GM19238 (cell line): ENCODE data around the gene TOR4A.
A peak's percentile ranks its signal among the peaks of the same experiment; 100 is the strongest.

ENCODE experiments used
- DNase-seq: peaks from one replicate; pipeline ENCODE4 v3.0.0; 2011; ENCODE audit warnings: low spot score; ENCODE audit not compliant: insufficient read length

TOR4A gene

DNA sequence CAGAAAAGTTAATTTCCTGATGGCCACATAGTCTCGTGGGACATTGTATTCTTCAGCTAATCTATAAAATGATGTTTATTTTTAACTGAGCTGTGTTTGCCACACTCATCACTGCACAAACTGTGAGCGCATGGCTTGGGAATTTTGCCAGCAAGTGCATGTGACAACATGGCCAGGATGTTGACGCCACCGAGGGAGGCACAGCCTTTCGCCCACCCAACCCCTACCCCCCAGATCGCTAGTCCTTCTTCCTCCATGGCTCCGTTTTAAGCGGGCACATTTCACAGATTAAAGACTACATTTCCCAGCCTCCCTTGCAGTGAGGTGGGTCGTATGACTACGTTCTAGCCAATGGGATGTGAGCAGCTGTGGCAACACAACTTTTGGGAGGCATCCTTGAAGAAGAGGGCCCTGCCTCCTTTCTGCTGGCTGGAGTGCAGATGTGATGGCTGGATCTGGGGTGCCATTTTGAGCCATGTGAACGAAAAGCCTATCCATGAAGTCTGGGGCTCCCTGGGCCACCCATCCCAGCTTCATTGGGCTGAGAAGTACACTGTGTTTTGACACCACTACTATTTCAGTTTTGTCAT, 16.7 kb downstream of the TOR4A start:
- no peak for DNase-seq

DNA sequence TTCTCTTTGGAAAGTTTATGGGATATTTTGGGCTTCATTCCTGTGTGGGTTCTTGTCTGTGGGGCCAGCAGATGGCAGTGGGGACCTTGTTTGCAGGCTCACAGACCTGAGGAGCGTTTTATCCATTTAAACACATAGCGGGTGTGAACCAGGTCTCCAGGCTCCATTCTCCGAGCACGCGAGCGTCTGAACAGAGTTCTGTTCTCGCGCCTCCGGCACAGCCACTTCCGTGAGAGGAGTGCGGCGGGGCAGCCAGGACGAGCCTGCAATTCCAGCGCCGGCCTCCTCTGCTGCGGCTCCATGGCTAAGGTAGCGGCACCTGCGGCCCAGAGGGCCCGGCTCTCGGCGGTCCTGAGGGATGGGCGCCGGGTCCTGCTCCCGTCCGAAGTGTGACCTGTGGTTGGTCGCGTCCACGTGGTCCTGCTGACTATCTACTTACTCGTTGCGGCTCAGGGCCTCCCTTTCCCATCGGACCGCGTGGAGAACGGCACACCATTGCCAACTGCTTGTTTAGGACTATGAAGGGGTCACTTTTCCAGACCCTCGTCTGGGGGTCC, 17.2 kb downstream of the TOR4A start:
- no peak for DNase-seq

DNA sequence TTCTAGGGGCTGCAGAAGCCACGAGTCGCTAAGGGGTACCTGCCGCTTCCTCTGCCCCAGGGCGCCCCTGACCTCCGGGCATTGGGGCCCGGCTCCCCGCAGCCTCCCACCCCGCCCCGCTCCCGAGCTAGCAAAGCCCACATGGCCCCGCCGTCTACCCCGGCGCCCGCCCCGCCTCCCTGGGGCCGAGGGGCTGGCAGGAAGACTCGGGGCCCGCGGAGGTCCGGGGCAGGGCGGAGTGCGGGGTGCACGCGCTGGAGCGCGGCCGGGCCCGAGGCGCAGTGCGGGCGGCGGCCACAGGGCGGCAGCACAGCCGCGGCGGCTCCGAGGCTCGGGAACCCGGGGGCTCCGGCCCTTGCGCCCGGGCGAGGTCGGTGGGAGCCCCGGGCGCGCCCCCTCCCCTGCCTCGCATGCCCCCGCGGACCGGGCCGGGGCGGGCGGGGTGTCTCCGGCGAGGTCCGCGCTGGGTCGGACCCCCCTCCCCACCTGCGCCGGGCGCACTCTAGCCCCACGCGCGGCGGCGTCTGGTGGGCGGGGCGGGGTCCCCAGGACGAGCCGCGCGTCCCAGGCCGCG, 17.8 kb downstream of the TOR4A start:
- DNase-seq: peak; percentile 94

DNA sequence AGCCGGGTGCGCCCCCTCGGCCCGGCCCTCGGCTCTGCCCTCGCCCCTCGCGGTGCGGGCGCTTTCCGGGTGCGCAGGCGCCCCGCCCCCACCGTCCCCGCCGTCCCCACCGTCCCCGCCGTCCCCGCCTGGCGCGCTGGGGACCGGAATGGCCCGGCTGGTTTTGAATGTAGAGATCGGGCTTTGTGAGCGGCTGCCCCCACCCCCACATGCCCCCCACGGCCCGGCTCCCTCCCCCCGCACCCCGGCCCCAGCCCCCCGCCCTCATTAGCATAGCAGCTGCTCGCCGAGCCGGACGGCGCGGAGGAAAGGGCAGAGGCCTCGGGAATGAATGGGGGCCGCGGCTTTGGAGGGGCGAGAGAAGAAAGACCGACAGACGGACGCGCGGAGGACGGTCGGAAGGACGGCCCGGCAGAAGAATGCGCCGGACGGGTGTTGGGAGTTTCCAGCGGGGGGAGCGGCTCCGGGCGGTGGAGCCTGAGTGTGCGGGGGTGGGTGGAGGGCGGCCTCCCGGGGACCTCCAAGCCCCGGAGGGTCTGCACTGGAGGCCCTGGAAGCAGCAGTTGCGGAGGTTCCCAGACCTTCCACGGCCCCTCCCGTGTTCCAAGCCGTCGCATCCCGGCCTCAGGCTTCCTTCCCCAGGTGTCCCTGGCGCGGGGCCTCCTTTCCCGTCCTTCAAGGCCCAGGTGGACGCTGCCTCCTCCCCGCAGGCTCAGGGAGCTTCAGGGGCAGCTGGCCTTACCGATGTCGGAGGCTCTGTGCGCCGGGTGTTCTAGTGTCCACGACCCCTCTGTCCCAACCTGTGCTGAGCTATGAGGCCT, 18.5 kb downstream of the TOR4A start:
- no peak for DNase-seq

DNA sequence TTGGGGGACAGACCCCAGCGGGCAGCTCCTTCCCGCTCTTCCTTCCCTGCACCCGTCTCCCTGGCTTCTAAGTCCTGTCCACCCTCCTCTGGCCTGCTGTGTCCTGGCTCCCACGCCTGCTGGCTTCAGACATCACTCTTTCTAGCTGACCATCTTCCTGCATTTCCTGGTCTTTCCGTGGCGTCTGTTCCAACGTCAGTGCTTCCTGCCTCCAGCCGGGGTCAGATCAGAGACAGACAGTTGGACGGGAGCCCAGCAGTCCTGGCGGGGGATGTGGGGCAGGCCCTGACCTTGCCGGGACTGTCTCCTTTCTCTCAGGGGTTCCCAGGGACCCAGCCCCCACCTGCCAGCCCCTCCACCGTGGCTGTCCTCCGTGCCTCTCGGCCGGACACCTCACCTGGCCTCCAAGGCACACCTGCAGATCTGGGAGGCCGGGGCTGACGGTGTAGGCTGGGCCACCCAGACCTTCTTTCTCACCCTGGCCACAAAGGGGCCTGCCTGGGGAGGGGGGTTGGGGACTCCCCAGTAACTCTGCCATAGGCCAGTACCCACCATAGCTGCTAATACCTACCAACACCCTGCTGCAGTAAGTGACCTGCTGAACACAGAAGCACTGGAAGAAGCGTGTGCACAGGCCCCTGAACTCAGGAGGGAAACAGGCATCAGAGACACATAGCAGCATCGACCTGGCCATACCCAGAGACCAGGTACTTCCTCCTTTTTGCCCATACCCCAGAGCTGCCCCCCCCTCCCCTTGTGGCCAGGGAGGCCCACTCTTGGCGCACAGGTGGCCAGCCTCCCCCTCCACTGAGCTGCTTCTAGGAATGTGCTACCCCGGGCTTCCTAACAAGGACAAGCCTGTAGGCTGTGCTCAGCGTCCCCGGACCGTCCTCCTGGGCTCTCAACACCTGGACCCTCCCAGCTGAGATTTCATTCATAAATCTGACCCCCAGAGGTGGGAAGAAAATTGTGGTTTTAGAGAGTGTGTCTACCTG, 19.4 kb downstream of the TOR4A start:
- DNase-seq: no peak

DNA sequence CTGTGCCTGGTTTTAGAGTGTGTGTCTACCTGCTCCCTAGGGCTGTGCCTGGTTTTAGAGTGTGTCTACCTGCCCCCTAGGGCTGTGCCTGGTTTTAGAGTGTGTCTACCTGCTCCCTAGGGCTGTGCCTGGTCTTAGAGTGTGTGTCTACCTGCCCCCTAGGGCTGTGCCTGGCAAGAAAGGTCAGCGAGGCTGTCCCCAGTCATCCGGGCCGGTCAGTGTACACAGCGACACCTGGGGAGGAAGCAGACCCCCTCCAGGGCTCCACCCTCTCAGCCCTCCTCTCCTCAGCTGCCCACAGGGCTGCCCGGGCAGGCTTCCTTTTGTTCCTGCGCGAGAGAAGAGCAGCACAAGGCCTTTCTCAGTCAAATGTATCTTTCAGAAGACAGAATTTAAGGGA, 20.4 kb downstream of the TOR4A start:
- DNase-seq: no peak

DNA sequence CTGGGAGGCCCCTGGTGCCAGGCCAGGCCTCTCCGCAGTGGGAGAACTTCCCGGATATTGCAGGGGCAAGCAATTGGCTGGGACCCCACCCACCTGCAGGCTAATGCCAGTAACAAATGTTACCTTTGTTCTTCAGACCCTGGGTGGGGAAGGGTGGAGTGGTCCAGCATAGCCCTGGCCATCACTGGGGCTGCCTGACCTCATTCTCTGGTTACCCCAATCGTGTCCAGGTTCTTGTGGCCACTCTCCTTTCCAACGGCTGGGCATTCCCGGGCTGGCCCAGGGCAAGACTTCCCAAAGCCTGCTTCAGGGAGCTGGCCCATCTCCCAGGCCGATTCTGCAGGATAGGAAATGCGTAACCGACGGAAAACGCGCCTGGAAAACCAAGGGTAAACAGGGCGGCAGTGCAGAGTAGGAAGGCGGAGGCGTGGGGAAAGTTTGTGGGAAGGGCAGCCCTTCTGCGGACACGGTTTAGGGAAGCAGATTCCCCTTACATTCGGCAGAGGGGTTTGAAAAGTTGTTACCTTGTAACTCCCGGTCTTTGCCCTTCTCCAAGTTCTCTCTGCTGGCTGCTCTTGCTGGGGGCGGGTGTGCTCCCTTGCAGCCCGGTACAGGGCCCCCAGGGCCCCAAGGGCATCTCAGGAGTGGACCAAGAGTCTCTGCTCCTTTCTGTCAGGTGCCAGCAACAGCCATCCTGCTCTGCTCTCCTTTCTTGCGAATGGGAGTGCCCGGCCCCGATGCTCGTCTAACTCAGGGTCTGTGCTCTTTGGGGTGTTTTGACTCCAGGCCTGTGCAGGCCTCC, 21.1 kb downstream of the TOR4A start:
- DNase-seq: no peak

DNA sequence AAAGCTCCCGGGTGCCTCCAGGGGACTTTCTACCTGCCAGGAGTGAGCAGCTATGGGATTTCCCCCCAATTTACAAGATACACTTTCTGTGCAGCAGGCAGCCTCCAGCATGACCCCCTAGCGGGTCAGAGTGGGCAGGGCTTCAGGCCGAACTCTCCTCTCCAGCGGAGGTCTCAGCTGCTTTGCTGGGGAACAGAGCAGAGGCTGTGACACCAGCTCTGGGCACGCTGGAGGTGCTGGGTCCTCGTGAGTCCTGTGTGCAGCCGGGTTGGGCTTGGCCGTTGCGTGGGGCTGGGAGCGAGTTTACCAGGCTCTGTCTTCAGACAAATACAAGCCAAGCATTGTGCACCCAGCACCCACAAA, 21.7 kb downstream of the TOR4A start:
- no peak for DNase-seq

DNA sequence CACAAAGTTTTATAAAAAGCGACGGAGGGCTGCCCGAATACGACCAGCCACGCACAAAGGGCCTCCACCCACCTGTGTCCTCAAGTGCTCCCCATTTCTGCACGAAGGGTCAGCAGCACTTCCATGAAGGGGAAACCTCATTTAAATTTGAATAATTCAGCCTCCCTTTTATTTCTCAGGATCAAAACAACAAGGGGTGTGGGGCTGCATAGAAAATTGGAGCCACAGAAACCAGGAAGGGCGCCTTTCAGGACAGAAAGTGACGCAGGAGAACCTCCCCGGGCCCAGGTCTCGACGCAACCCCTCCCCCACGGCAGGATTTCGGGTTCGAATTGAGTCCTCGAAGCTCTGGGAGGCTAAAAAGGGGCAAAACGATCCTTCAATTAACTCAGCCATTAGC, 22.4 kb downstream of the TOR4A start:
- no peak for DNase-seq

DNA sequence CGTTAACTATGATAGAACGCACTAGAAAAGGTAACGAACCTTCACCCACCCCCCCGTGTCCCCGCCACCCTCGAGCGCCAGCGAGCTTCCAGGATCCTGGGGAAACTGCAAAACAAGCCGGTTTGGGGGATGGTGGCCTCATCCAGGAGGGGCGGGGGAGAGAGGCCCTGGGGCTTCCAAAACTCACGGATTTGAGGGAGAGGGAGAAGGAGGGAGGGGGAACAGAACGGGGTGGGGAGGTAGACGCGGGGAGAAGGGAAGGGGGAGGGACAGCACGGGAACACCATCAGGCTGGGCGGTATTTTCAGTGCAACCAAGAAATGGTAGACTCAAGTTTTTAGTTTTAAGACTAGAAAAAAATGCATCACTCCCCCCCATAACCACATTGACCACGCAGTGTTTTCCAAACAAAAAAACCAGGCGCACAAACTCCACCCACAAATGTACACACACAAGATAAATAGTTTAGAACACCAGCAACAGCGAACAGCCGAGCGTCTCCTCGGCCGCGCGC, 23.1 kb downstream of the TOR4A start:
- no peak for DNase-seq

DNA sequence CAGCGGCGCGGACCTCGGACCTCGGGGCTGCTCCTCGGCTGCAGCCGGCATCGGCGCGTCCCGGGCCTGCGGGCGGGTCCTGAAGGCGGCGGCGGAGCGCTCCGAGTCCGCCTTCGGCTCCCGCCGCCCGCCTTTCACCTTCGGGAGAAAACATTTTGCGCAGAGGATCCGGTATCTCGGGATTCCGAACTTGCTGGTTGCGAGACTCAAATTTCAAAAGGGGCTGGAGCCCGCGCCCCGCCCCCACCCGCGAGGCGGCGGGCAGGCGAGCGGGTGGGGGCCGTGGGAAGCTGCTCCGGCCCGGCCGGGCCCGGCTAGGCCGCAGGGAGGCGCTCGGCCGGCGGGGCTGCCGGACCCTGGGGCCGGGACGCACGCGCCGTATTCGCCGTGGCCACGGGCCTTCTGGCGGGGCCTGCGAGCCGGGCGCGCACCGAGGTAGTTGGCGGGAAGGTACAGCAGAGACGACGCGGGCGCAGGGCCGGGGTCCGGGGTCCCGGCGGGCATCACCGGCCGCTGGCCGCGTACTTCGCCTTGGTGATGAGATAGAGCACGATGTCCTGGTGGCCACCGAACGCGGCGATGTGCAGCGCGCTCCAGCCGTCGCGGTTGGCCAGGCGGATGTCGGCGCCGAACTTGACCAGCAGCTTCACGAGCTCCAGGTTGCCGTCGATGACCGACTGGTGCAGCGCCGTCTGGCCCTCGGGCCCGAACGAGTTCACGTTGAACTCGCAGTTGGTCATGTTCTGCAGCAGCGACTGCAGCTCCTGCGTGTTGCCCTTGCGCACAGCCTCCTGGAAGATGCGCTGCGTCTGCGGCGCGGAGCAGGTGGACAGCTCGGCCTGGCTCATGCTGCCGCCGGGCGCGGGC, 23.8 kb downstream of the TOR4A start:
- no peak for DNase-seq

DNA sequence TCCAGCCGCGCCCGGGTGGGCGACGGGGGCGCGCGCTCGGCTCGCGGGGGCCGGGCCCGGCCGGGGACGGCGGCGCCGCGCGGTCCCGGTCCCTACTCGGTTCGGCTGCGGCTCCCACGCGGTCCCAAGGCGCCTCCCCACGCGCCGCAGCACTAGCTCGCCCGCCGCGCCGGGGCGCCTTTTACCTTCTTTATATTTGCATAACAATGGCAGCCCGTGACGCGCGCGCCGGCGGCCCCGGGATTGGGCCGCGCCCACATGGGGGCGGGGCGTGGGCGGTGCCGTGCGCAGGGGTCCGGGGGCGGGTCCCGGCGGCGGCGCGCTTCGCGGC, 24.6 kb downstream of the TOR4A start, which contains the start of gene NRARP:
Gene NRARP, minus strand, starts transcription at position 154 of the 331 bp plus-strand sequence. CDS start 343 bp downstream, outside the sequence.
- DNase-seq: peak; percentile 97

DNA sequence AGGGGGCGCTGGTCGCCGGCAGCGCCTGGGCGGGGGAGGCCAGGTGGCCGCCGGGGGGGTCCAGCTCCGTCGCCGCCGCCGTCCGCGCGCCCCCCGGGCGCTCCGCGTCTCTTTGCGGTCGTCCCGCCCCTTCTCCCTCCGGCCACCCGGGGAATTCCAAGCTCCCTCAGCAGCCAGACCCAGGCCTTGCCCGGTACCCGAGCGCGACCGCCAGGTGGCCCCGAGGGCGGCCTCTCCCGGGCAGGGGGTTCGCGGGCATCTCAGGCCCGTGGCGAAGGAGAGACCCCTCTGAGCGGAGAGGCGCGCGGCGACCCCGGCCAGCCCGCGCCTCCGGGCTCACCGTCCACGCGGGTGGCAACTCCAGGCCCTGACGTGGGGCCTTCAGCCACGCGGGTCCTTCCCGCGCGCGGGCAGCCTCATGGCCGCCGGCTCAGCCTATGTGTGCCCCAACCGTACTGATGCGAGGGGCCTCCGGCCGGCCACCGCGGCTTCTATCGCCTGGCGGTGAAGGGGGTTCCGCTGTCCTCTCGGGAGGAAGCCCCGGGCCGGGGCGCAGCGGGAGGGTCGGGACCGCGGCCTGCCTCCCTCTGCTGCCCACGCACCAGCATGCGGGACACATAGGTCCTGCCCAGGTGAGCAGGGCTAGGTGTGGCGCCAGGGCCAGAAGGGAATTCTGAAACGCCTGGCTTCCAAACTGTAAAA, 25.1 kb downstream of the TOR4A start:
- DNase-seq: peak; percentile 92

DNA sequence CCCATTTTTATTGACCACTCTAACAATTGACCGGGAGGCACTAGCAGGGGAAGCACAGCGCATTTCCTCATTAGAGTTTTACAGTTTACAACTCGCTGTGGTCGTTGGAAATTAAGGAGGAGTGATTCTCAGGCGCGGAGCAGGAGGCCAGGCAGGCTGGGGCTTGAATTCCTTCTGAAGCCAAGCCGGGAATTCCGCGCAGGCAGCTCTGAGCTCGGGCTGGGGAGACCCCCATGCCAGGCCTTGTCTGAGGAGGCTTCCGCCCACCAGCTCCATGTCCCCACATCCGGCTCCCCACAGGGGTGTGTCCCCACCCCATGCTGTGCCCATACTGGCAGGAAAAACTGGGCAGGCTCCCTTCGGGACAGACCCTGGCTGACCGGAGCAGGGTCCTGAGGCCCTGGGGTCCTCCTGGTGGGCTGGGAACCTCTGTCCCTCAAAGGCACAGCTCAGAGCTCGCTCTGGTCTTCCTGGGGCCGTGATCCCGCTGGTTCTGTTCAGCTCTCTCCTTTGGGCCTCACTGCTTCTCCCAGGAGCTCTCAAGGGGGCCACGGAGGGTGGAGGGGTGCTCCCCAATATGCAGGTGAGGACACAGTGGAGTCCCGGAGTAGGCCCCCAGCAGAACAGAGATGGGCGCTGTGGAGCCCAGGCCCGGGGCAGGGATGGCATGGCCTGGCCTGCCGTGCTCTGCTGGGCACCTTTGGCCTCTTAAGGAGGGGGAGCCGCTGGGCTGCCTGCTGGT, 25.8 kb downstream of the TOR4A start:
- DNase-seq: no peak

DNA sequence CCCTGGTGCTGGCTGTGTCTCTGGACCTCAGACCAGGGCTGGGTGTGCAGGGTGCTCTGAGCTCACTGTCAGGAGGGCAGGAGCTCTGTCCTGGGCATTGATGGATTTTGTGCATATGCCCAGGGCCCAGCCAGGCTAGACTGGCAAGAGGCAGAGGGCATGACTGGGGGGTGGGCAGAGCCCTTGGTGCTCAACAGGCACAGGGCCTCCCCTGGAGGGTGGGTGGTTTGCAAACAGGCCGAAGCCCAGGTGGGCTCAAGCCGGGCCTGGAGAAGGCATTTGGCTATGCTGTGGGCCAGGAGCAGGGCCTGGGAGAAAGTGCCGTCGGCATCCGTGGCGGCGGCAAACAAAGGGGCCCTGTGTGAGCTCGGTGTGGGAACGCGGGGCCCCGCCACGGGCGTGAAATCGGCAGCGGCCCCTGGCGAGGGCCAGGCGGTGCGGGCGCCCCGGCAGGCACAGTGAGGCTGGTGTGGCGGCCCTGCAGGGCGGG, 26.4 kb downstream of the TOR4A start:
- no peak for DNase-seq

DNA sequence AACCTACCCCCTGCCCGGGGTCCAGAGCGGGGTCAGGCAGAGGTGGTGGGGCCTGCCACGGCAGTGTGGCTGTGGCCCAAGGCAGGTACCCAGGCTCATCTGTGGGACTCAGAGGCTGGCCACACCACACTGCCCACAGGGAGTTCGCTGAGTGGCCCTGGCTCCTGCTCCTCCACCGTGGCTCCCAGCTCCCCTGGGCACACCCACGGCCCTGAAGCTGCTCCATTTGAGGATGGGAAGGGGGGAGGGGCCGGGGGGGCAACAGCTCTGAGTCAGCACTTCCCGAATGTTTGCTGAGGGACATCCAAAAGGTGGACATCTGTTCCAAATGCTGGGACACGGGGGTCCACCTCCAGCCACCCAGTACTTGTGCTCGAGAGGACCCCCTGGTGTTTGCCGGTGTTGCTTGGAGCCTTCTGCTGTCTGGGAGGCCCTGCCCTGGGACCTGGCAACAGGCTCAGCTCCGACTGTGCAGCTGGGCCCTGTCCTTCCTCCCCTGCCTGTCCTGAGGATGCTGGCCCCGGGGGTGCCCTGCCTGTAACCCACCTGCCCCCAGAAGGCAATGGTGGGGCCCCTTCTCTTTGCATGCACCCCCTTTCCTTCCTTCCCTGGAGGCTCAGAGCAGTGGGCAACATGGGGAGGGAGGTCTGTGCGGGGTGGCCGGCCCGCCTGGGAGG, 27.0 kb downstream of the TOR4A start:
- no peak for DNase-seq

DNA sequence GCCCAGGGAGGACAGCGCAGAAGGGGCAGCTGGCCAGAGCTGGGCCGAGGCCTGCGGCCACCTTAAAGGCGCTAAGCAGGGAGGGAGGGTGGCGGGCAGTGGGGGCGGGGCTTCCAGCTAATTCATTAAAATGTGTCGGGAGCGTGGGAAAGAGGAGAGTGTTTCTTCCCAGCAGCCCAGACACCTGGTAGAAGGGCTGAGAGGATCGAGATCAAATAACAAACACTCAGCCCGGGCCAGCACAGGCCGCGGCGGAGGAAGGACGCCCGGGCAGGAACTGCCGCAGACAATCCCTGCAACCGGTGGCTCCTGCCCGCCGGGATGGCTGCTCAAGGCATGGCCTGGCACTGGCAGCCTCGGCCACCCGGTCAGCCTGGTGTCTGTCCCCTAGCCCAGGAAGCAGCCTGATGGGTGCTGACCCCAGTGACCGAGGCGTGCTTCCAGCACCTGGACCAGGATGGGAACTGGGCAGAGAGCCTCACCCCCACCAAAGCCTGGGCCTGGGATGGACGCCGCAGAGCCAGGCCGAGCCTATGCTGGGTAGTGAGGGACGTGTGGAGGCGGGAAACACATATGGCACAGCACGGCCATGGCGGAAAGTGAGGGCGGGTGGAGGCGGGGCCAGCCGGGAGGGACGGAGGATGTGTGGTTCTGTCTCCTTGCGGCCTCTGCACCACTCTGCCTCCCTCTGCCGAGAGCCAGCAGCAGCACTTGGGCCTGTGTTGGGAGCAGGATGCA, 27.7 kb downstream of the TOR4A start:
- DNase-seq: no peak
